Measurements from ENCODE around the gene VPS39.

The VPS39 gene

DNA sequence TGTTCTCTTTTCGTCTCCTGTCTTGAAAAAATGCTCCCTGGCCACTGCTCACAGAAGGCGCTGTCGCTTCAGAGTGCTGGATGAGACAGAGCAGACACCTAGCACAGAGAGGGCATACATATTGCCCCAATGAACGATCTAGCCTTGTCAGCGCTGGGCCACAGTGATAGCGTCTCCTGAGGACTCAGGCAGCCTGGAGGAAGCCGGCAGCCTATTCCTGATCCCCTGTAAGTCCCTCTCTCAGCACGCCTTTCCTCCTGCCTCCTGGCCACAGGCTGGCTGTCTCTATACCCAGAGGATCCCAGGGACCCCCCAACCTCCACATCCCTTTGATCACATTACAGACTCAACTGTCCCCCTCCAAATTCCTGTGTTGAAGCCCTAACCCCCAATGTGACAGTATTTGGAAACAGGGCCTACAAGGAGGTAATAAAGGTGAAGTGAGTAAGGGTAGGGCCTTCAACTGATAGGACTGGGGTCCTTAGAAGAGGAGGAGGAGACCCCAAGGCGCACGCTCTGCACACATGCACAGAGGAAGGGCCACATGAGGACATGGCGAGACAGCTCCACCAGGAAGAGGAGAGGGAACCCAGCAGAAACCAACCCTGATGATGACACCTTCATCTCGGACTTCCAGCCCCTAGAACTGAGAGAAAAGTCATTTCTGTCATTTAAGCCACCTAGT, 59.2 kb downstream of the VPS39 start:
- TF ChIP-seq FOXP2 (optimal IDR thresholded peaks at IDR 0.05; ENCODE audit: borderline replicate concordance, extremely low read depth, extremely low read length, insufficient read depth) (no peak), TAF1 (IDR thresholded peaks at IDR 0.05; ENCODE audit: borderline replicate concordance, insufficient read depth, low read length) (no peak), POLR2AphosphoS5 (IDR thresholded peaks at IDR 0.05; ENCODE audit: low read depth, low read length) (no peak), SIN3A (IDR thresholded peaks at IDR 0.05; ENCODE audit: borderline replicate concordance, insufficient read depth, low read length) (no peak)
- TF ChIP-seq, protein P1, sequence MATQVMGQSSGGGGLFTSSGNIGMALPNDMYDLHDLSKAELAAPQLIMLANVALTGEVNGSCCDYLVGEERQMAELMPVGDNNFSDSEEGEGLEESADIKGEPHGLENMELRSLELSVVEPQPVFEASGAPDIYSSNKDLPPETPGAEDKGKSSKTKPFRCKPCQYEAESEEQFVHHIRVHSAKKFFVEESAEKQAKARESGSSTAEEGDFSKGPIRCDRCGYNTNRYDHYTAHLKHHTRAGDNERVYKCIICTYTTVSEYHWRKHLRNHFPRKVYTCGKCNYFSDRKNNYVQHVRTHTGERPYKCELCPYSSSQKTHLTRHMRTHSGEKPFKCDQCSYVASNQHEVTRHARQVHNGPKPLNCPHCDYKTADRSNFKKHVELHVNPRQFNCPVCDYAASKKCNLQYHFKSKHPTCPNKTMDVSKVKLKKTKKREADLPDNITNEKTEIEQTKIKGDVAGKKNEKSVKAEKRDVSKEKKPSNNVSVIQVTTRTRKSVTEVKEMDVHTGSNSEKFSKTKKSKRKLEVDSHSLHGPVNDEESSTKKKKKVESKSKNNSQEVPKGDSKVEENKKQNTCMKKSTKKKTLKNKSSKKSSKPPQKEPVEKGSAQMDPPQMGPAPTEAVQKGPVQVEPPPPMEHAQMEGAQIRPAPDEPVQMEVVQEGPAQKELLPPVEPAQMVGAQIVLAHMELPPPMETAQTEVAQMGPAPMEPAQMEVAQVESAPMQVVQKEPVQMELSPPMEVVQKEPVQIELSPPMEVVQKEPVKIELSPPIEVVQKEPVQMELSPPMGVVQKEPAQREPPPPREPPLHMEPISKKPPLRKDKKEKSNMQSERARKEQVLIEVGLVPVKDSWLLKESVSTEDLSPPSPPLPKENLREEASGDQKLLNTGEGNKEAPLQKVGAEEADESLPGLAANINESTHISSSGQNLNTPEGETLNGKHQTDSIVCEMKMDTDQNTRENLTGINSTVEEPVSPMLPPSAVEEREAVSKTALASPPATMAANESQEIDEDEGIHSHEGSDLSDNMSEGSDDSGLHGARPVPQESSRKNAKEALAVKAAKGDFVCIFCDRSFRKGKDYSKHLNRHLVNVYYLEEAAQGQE (IDR thresholded peaks at IDR 0.05; ENCODE audit: insufficient read depth in 1 of 2, low read depth in 2 of 2, low read length in 2 of 2): no peak

DNA sequence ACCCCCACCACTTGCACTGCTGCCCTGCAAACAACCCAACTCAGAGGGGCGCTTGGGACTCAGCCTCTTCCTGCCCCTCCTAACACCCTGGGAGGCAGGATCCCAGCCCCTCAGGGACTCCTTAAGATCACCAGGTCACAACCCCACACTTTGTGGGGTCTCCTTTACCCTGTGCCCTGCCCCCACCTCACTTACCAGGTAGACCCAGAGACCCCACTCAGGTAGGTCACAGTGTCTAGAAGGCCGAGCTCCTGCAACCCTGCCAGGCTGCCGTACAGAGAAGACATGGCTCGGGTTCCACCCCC, 60.7 kb downstream of the VPS39 start:
- TF ChIP-seq POLR2AphosphoS5 (IDR thresholded peaks at IDR 0.05; ENCODE audit: low read depth, low read length) (no peak), SIN3A (IDR thresholded peaks at IDR 0.05; ENCODE audit: borderline replicate concordance, insufficient read depth, low read length) (no peak), FOXP2 (optimal IDR thresholded peaks at IDR 0.05; ENCODE audit: borderline replicate concordance, extremely low read depth, extremely low read length, insufficient read depth) (no peak), TAF1 (IDR thresholded peaks at IDR 0.05; ENCODE audit: borderline replicate concordance, insufficient read depth, low read length) (no peak)
- TF ChIP-seq, protein P1 (IDR thresholded peaks at IDR 0.05; ENCODE audit: insufficient read depth in 1 of 2, low read depth in 2 of 2, low read length in 2 of 2): no peak

DNA sequence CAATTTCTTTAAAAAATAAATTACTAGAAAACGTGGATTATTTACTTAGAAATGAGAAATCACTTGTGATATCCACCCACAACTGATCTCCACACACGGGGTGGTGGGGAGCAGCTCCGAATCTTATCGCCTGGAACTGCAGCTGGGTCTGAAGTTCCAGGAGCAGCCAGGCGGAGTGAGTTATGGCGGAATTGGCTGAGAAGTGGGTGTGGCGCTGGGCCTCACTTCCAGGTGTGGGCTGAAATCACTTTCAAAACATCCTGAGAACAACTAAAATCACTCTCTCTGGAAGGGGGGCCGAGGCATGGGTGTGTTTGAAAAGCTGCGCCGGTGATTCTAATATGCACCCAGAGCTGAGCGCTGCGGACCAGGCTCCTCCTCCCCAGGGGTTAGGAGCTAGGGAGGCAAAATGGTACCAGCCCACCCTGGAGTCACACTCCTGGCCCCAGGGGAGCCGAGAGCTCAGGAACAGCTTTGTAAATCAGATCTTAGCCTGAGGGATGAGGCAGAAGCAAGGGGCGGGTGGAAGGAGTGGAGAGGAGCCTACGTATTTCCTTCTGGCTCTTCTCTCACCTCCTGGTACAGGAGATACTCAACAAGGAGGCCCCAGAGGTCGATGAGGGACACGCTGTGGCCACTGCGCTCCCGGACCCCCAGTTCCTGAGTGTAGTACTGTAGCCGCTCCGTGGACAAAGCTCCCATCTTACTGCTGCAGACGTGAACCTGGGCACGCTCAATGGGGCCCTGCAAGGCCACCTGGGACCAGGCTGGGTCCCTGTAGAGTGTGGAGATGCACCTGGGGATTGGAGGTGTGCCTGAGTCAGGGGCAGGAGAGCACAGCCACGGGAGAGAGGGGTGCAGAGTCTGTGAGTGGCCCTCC, 61.3 kb downstream of the VPS39 start:
- no peak for TF ChIP-seq SIN3A (IDR thresholded peaks at IDR 0.05; ENCODE audit: borderline replicate concordance, insufficient read depth, low read length)
- TF ChIP-seq, protein P1 (IDR thresholded peaks at IDR 0.05; ENCODE audit: insufficient read depth in 1 of 2, low read depth in 2 of 2, low read length in 2 of 2): no peak
- no peak for TF ChIP-seq POLR2AphosphoS5 (IDR thresholded peaks at IDR 0.05; ENCODE audit: low read depth, low read length)

DNA sequence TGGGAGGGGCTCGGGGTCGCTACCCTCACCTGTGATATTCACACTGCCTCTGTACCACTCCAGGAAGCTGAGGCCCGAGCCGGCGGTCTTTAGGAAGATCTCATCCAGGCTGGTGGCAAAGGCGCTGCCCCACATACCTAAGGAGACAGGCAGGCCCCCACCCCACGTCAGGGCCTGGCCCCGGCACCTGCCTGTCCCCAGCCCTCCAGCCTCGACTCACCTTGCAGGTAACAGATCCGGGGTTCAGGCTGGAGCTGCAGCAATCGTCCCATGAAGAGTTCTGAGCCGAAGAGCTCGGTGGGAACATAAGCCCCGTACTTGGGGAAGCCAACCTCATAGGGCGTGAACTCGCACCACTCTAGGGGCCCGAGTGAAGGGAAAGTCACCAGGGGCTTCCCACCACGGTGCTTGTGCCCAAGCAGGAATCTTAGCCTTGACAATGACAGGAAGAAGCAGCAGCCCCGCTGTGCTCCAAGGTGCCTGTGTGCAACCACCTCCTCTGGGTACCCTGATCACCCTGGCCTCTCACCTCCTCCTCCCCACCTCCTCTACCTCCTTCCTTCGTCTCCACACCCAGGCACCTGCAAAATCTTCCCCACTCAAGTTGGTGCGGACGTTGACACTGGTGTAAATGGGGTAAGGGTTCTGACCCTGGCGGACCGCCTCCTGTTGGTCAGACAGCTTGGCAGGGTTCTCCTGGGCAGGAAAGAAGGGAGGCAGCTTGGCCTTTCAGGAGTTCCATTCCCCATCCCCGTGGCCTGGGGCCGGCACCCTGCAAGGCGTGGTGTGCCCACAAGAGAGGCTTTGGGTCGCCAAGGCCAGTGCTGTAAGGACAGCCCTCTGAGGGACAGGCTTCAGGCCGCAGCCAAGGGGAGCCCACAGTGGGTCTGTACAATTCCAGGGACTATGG, 62.3 kb downstream of the VPS39 start:
- no peak for TF ChIP-seq FOXP2 (optimal IDR thresholded peaks at IDR 0.05; ENCODE audit: borderline replicate concordance, extremely low read depth, extremely low read length, insufficient read depth)

DNA sequence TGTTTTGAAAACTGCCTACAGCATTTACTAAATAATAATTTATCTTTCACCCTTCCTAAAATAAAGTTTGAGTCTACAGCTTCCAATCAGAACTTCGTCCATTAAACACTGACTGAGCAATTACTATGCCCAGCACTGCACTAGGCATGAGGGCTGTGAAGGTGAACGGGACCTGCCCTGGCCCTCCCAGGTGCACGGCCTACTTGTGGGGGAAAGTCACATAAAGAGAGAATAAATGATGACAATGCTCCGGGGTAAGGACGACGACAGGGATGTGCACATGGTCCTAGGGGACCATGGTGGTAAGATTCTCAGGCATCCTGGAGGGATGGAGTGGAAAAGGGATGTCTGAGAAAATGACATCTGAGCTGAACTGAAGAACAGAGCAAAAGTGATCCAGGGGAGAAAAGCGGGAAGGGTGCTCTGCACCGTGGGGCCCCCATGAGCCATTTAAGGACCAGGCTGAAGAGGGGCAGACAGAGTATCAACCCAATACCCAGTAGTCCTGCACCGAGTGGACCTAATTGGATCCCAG, 63.2 kb downstream of the VPS39 start:
- TF ChIP-seq SIN3A (IDR thresholded peaks at IDR 0.05; ENCODE audit: borderline replicate concordance, insufficient read depth, low read length): no peak
- TF ChIP-seq POLR2AphosphoS5 (IDR thresholded peaks at IDR 0.05; ENCODE audit: low read depth, low read length): no peak
- TF ChIP-seq FOXP2 (optimal IDR thresholded peaks at IDR 0.05; ENCODE audit: borderline replicate concordance, extremely low read depth, extremely low read length, insufficient read depth): no peak
- no peak for TF ChIP-seq TAF1 (IDR thresholded peaks at IDR 0.05; ENCODE audit: borderline replicate concordance, insufficient read depth, low read length)
